ENCODE results near the gene MSL2.

DNA sequence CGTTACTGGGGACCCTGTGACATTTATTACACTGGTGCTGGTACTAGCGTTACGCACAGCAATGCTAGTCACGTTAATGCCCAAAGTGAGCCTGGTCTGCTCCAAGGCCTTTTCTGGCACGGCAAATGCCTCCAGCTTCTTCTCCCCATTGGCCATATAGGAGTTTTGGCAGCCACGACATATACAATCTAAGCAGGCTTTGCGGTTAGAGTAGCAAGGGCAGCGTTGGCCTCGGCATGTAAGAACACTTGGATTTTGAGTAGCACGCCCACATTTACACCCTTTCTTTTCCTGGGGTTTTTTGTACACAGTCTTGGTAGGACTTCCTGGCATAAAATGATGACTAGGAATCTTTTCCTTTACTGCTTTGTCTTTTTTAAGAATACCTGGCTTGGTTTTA, 44.9 kb downstream of the MSL2 start:
- TF ChIP-seq, protein P1, sequence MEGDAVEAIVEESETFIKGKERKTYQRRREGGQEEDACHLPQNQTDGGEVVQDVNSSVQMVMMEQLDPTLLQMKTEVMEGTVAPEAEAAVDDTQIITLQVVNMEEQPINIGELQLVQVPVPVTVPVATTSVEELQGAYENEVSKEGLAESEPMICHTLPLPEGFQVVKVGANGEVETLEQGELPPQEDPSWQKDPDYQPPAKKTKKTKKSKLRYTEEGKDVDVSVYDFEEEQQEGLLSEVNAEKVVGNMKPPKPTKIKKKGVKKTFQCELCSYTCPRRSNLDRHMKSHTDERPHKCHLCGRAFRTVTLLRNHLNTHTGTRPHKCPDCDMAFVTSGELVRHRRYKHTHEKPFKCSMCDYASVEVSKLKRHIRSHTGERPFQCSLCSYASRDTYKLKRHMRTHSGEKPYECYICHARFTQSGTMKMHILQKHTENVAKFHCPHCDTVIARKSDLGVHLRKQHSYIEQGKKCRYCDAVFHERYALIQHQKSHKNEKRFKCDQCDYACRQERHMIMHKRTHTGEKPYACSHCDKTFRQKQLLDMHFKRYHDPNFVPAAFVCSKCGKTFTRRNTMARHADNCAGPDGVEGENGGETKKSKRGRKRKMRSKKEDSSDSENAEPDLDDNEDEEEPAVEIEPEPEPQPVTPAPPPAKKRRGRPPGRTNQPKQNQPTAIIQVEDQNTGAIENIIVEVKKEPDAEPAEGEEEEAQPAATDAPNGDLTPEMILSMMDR (IDR thresholded peaks at IDR 0.05): no peak
- TF ChIP-seq POLR2AphosphoS5 (IDR thresholded peaks at IDR 0.05; ENCODE audit: low read depth, low read length): no peak
- TF ChIP-seq, protein P2, sequence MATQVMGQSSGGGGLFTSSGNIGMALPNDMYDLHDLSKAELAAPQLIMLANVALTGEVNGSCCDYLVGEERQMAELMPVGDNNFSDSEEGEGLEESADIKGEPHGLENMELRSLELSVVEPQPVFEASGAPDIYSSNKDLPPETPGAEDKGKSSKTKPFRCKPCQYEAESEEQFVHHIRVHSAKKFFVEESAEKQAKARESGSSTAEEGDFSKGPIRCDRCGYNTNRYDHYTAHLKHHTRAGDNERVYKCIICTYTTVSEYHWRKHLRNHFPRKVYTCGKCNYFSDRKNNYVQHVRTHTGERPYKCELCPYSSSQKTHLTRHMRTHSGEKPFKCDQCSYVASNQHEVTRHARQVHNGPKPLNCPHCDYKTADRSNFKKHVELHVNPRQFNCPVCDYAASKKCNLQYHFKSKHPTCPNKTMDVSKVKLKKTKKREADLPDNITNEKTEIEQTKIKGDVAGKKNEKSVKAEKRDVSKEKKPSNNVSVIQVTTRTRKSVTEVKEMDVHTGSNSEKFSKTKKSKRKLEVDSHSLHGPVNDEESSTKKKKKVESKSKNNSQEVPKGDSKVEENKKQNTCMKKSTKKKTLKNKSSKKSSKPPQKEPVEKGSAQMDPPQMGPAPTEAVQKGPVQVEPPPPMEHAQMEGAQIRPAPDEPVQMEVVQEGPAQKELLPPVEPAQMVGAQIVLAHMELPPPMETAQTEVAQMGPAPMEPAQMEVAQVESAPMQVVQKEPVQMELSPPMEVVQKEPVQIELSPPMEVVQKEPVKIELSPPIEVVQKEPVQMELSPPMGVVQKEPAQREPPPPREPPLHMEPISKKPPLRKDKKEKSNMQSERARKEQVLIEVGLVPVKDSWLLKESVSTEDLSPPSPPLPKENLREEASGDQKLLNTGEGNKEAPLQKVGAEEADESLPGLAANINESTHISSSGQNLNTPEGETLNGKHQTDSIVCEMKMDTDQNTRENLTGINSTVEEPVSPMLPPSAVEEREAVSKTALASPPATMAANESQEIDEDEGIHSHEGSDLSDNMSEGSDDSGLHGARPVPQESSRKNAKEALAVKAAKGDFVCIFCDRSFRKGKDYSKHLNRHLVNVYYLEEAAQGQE (IDR thresholded peaks at IDR 0.05; ENCODE audit: insufficient read depth in 1 of 2, low read depth in 2 of 2, low read length in 1 of 2): no peak
